ENCODE measurements around the gene IRF2BP2.
"Not testable (repeated sequence)": the region's sequence is repeated elsewhere in the genome, so short reads cannot be mapped to it uniquely, and the experiment has no call there.

IRF2BP2 gene

GRCh38 chr1:234647245-234647644, 37.3 kb upstream of the IRF2BP2 start:
- no peak overlapping the region for H3K27ac ChIP-seq (ENCODE audit: insufficient read depth, low read length, poor library complexity, severe bottlenecking)
- H3K9me3 ChIP-seq (ENCODE audit: control insufficient read depth, low read length): no peaks in the 10 kb centered on the region
- DNase-seq: no peak
- no peaks in the 10 kb centered on the region for H3K36me3 ChIP-seq (ENCODE audit: control insufficient read depth, insufficient read depth, low read length)
- H3K27me3 ChIP-seq (replicated peaks; ENCODE audit: control insufficient read depth, insufficient read depth, low read length, poor library complexity, severe bottlenecking): no peaks in the 10 kb centered on the region
- H3K4me3 ChIP-seq (ENCODE audit: insufficient read depth, low read depth, low read length, poor library complexity, severe bottlenecking): no peak overlapping the region
- H3K4me1 ChIP-seq (ENCODE audit: control insufficient read depth, insufficient read depth, low read length, poor library complexity, severe bottlenecking): no peaks in the 10 kb centered on the region

- Histone ChIP-seq H3K27ac (ENCODE audit: insufficient read depth, low read length, poor library complexity, severe bottlenecking) (no peak overlapping the region), H3K36me3 (ENCODE audit: control insufficient read depth, insufficient read depth, low read length) (no peaks in the 10 kb centered on the region), H3K9me3 (ENCODE audit: control insufficient read depth, low read length) (no peaks in the 10 kb centered on the region), H3K4me1 (ENCODE audit: control insufficient read depth, insufficient read depth, low read length, poor library complexity, severe bottlenecking) (no peaks in the 10 kb centered on the region), H3K4me3 (ENCODE audit: insufficient read depth, low read depth, low read length, poor library complexity, severe bottlenecking) (no peak overlapping the region), H3K27me3 (replicated peaks; ENCODE audit: control insufficient read depth, insufficient read depth, low read length, poor library complexity, severe bottlenecking) (no peaks in the 10 kb centered on the region)
- no peak for DNase-seq
Measured at GRCh38 chr1:234645964-234646363, 36.0 kb upstream of the IRF2BP2 start.

- no peaks in the 10 kb centered on the region for H3K27me3 ChIP-seq (replicated peaks; ENCODE audit: control insufficient read depth, insufficient read depth, low read length, poor library complexity, severe bottlenecking)
- no peak for DNase-seq
- H3K4me1 ChIP-seq (ENCODE audit: control insufficient read depth, insufficient read depth, low read length, poor library complexity, severe bottlenecking): no peaks in the 10 kb centered on the region
- no peak overlapping the region for H3K27ac ChIP-seq (ENCODE audit: insufficient read depth, low read length, poor library complexity, severe bottlenecking)
- no peaks in the 10 kb centered on the region for H3K9me3 ChIP-seq (ENCODE audit: control insufficient read depth, low read length)
- H3K36me3 ChIP-seq (ENCODE audit: control insufficient read depth, insufficient read depth, low read length): no peaks in the 10 kb centered on the region
- no peak overlapping the region for H3K4me3 ChIP-seq (ENCODE audit: insufficient read depth, low read depth, low read length, poor library complexity, severe bottlenecking)
Measured at GRCh38 chr1:234645474-234645953, 35.5 kb upstream of the IRF2BP2 start.

DNA sequence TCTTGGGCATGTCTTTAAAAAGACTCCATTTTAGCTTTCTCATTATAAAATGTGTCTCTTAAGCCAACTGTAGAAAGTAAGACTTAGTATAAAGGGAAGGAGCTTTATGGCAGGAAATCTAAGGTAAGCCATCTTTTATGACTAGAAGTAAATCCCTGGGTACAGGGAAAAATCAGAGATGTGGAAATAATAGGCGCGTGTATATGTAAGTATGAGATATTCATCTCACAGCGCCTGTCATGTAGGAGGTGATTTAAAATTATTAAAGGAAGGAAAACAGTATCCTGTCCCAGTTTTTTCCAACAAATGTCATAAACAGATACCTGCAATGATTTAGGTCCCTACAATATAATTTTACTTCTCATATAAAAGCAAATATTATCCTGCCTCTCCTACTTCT, 35.0 kb upstream of the IRF2BP2 start:
- Histone ChIP-seq H3K27me3 (replicated peaks; ENCODE audit: control insufficient read depth, insufficient read depth, low read length, poor library complexity, severe bottlenecking) (no peaks in the 10 kb centered on the region), H3K9me3 (ENCODE audit: control insufficient read depth, low read length) (no peaks in the 10 kb centered on the region), H3K36me3 (ENCODE audit: control insufficient read depth, insufficient read depth, low read length) (no peaks in the 10 kb centered on the region), H3K4me1 (ENCODE audit: control insufficient read depth, insufficient read depth, low read length, poor library complexity, severe bottlenecking) (no peaks in the 10 kb centered on the region), H3K27ac (ENCODE audit: insufficient read depth, low read length, poor library complexity, severe bottlenecking) (no peak overlapping the region), H3K4me3 (ENCODE audit: insufficient read depth, low read depth, low read length, poor library complexity, severe bottlenecking) (no peak overlapping the region)
- DNase-seq: no peak

DNA sequence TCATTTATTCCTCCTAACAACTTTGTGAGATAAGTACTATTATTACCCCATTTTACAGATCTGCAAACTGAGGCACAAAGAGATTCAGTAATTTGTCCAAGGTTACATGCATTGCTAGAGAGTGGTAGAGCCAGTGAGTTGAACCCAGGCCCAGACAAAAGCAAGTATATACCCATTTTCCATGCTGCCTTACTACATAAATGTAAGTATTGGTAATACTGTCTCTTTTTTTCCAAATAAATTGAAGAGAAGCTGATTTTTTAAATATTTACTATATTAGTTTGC, 33.8 kb upstream of the IRF2BP2 start:
- no peak overlapping the region for H3K4me3 ChIP-seq (ENCODE audit: insufficient read depth, low read depth, low read length, poor library complexity, severe bottlenecking)
- no peaks in the 10 kb centered on the region for H3K36me3 ChIP-seq (ENCODE audit: control insufficient read depth, insufficient read depth, low read length)
- no peaks in the 10 kb centered on the region for H3K4me1 ChIP-seq (ENCODE audit: control insufficient read depth, insufficient read depth, low read length, poor library complexity, severe bottlenecking)
- no peak for DNase-seq
- no peak overlapping the region for H3K27ac ChIP-seq (ENCODE audit: insufficient read depth, low read length, poor library complexity, severe bottlenecking)
- no peaks in the 10 kb centered on the region for H3K9me3 ChIP-seq (ENCODE audit: control insufficient read depth, low read length)
- H3K27me3 ChIP-seq (replicated peaks; ENCODE audit: control insufficient read depth, insufficient read depth, low read length, poor library complexity, severe bottlenecking): no peaks in the 10 kb centered on the region

- H3K4me3 ChIP-seq (ENCODE audit: insufficient read depth, low read depth, low read length, poor library complexity, severe bottlenecking): no peak overlapping the region
- no peaks in the 10 kb centered on the region for H3K27me3 ChIP-seq (replicated peaks; ENCODE audit: control insufficient read depth, insufficient read depth, low read length, poor library complexity, severe bottlenecking)
- DNase-seq: no peak
- no peaks in the 10 kb centered on the region for H3K9me3 ChIP-seq (ENCODE audit: control insufficient read depth, low read length)
- H3K27ac ChIP-seq (ENCODE audit: insufficient read depth, low read length, poor library complexity, severe bottlenecking): no peak overlapping the region
- no peaks in the 10 kb centered on the region for H3K36me3 ChIP-seq (ENCODE audit: control insufficient read depth, insufficient read depth, low read length)
- no peaks in the 10 kb centered on the region for H3K4me1 ChIP-seq (ENCODE audit: control insufficient read depth, insufficient read depth, low read length, poor library complexity, severe bottlenecking)
Measured at GRCh38 chr1:234643111-234643849, 33.3 kb upstream of the IRF2BP2 start.

- no peaks in the 10 kb centered on the region for H3K27me3 ChIP-seq (replicated peaks; ENCODE audit: control insufficient read depth, insufficient read depth, low read length, poor library complexity, severe bottlenecking)
- no peaks in the 10 kb centered on the region for H3K4me1 ChIP-seq (ENCODE audit: control insufficient read depth, insufficient read depth, low read length, poor library complexity, severe bottlenecking)
- H3K36me3 ChIP-seq (ENCODE audit: control insufficient read depth, insufficient read depth, low read length): no peaks in the 10 kb centered on the region
- H3K9me3 ChIP-seq (ENCODE audit: control insufficient read depth, low read length): no peaks in the 10 kb centered on the region
- H3K4me3 ChIP-seq (ENCODE audit: insufficient read depth, low read depth, low read length, poor library complexity, severe bottlenecking): no peak overlapping the region
- no peak overlapping the region for H3K27ac ChIP-seq (ENCODE audit: insufficient read depth, low read length, poor library complexity, severe bottlenecking)
- no peak for DNase-seq
Measured at GRCh38 chr1:234642428-234642827, 32.5 kb upstream of the IRF2BP2 start.

- Histone ChIP-seq H3K9me3 (ENCODE audit: control insufficient read depth, low read length) (no peaks in the 10 kb centered on the region), H3K4me3 (ENCODE audit: insufficient read depth, low read depth, low read length, poor library complexity, severe bottlenecking) (no peak overlapping the region)
Measured at GRCh38 chr1:234639961-234640360, 30.0 kb upstream of the IRF2BP2 start.

DNA sequence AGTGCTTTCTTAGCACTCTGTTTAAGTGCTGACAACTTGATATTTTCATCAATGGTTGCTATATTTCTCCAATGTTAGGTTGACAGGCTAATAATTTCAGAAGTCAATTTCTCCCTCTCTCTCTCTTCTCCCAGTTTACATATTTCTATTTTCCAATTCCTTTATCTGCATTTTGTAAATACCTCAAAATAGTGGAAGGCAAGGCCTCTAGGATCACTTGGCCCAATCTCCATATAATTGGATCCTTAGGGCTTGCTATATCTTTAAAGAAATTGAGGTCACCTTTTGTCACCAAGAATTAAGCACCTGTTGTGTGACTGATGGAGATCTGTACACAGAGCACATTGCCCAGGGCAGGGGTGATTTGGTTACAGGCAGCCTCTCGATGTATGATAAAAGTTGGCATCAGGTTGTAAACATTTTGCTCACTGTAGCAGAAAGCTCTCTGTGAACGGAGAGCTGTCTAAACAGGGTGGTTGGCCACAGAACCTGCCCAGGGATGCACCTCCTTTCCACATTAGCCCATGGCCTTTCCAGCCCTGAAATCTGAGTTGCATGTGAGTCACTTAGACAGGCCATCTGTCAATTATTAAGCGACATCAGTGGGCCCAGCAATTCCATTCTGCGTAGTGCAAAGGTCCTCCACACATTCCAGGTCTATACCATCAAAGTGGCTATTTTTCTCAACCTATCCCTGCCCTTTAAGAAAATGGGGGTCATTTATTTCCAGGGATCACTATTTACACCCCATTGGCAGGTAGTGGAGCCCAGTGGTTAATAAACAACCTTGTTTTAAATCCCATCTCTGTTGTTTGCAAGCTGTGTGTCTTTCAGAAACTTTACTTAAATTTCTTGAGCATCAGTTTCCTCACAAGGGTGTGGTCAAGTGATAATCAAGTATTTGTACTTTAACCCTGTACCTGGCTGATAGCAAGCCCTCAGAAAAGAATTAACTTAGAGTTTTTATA, 29.1 kb upstream of the IRF2BP2 start:
- DNase-seq: no peak
- no peak overlapping the region for H3K27ac ChIP-seq (ENCODE audit: insufficient read depth, low read length, poor library complexity, severe bottlenecking)
- no peaks in the 10 kb centered on the region for H3K4me1 ChIP-seq (ENCODE audit: control insufficient read depth, insufficient read depth, low read length, poor library complexity, severe bottlenecking)
- no peaks in the 10 kb centered on the region for H3K27me3 ChIP-seq (replicated peaks; ENCODE audit: control insufficient read depth, insufficient read depth, low read length, poor library complexity, severe bottlenecking)
- H3K4me3 ChIP-seq (ENCODE audit: insufficient read depth, low read depth, low read length, poor library complexity, severe bottlenecking): no peak overlapping the region
- no peaks in the 10 kb centered on the region for H3K36me3 ChIP-seq (ENCODE audit: control insufficient read depth, insufficient read depth, low read length)
- no peaks in the 10 kb centered on the region for H3K9me3 ChIP-seq (ENCODE audit: control insufficient read depth, low read length)

More at GRCh38 chr1:234639961-234640360, 30.0 kb upstream of the IRF2BP2 start:
- Histone ChIP-seq H3K27me3 (replicated peaks; ENCODE audit: control insufficient read depth, insufficient read depth, low read length, poor library complexity, severe bottlenecking) (no peaks in the 10 kb centered on the region), H3K4me1 (ENCODE audit: control insufficient read depth, insufficient read depth, low read length, poor library complexity, severe bottlenecking) (no peaks in the 10 kb centered on the region), H3K36me3 (ENCODE audit: control insufficient read depth, insufficient read depth, low read length) (no peaks in the 10 kb centered on the region), H3K27ac (ENCODE audit: insufficient read depth, low read length, poor library complexity, severe bottlenecking) (no peak overlapping the region)
- DNase-seq: no peak

DNA sequence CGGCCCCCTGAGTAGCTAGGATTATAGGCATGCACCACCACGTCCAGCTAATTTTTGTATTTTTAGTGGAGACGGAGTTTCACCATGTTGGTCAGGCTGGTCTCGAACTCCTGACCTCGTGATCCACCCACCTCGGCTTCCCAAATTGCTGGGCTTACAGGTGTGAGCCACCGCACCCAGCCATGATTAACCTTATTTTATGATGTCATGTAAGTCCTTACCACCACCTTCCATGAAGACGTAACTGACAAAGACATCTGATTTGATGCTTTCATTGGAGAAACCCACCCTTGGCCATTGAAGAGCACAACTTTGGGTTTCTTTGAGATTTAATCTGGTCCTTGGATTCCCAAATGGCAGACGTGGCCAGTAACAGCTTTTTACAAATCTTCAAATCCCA, 24.9 kb upstream of the IRF2BP2 start:
- not testable (repeated sequence) for H3K36me3 ChIP-seq (ENCODE audit: control insufficient read depth, insufficient read depth, low read length); H3K9me3 ChIP-seq (ENCODE audit: control insufficient read depth, low read length); DNase-seq; H3K27me3 ChIP-seq (replicated peaks; ENCODE audit: control insufficient read depth, insufficient read depth, low read length, poor library complexity, severe bottlenecking); H3K4me1 ChIP-seq (ENCODE audit: control insufficient read depth, insufficient read depth, low read length, poor library complexity, severe bottlenecking); H3K4me3 ChIP-seq (ENCODE audit: insufficient read depth, low read depth, low read length, poor library complexity, severe bottlenecking); H3K27ac ChIP-seq (ENCODE audit: insufficient read depth, low read length, poor library complexity, severe bottlenecking)
